Activated CD4-positive, alpha-beta T cell treated with anti-CD3 and anti-CD28 coated beads for 24 hours (primary cell): ENCODE results near the gene MYRFL.
"Not testable (repeated sequence)": the region's sequence is repeated elsewhere in the genome, so short reads cannot be mapped to it uniquely, and the experiment has no call there.

ENCODE experiments used
- DNase-seq, 2 donors: peaks; one replicate each; pipeline ENCODE4 v3.0.0-alpha.2; 2020; ENCODE audit warnings: low read depth in 2 of 2

MYRFL gene

GRCh38 chr12:69843608-69844007, 18.6 kb downstream of the MYRFL start:
- no peak for DNase-seq

GRCh38 chr12:69844416-69844815, 19.4 kb downstream of the MYRFL start:
- no peak for DNase-seq

- no peak for DNase-seq
Observed at GRCh38 chr12:69844836-69845235, 19.8 kb downstream of the MYRFL start.

GRCh38 chr12:69846976-69847375, 21.9 kb downstream of the MYRFL start:
- DNase-seq = no peak

GRCh38 chr12:69851976-69852375, 26.9 kb downstream of the MYRFL start:
- no peak for DNase-seq

GRCh38 chr12:69853176-69853961, 28.3 kb downstream of the MYRFL start:
- DNase-seq = not testable (repeated sequence)

GRCh38 chr12:69866698-69867097, 41.7 kb downstream of the MYRFL start:
- no peak for DNase-seq

- no peak for DNase-seq
Observed at GRCh38 chr12:69868695-69869094, 43.7 kb downstream of the MYRFL start.

GRCh38 chr12:69872804-69873203, 47.8 kb downstream of the MYRFL start:
- no peak for DNase-seq

- DNase-seq = no peak
Observed at GRCh38 chr12:69873429-69873828, 48.4 kb downstream of the MYRFL start.

- no peak for DNase-seq
Observed at GRCh38 chr12:69874606-69875005, 49.6 kb downstream of the MYRFL start.

- no peak for DNase-seq
Observed at GRCh38 chr12:69875416-69875935, 50.4 kb downstream of the MYRFL start.

- DNase-seq = peak; percentile 49 to 50
Observed at GRCh38 chr12:69879007-69879960, 54.3 kb downstream of the MYRFL start.

GRCh38 chr12:69880571-69880970, 55.5 kb downstream of the MYRFL start:
- no peak for DNase-seq

- no peak for DNase-seq
Observed at GRCh38 chr12:69881771-69882170, 56.7 kb downstream of the MYRFL start.

GRCh38 chr12:69884386-69884785, 59.4 kb downstream of the MYRFL start:
- DNase-seq = no peak

GRCh38 chr12:69885658-69886057, 60.6 kb downstream of the MYRFL start:
- DNase-seq = no peak

- DNase-seq = no peak
Observed at GRCh38 chr12:69886109-69886508, 61.1 kb downstream of the MYRFL start.

GRCh38 chr12:69886715-69887114, 61.7 kb downstream of the MYRFL start:
- no peak for DNase-seq

- no peak for DNase-seq
Observed at GRCh38 chr12:69888901-69889300, 63.9 kb downstream of the MYRFL start.

- DNase-seq = no peak
Observed at GRCh38 chr12:69894800-69895383, 69.9 kb downstream of the MYRFL start.
